ENCODE data around the gene SORT1. TPM values are rescaled to one million over a fixed set of nuclear protein-coding genes. Genes with fewer than 3 reads are reported as not detected.

SORT1 gene
- total and polyA plus RNA-seq, 2 of the 13 experiments (the other 11 are each of a cell fraction or from before 2014, with no cell fraction given): 32.4 to 93.0 TPM

DNA sequence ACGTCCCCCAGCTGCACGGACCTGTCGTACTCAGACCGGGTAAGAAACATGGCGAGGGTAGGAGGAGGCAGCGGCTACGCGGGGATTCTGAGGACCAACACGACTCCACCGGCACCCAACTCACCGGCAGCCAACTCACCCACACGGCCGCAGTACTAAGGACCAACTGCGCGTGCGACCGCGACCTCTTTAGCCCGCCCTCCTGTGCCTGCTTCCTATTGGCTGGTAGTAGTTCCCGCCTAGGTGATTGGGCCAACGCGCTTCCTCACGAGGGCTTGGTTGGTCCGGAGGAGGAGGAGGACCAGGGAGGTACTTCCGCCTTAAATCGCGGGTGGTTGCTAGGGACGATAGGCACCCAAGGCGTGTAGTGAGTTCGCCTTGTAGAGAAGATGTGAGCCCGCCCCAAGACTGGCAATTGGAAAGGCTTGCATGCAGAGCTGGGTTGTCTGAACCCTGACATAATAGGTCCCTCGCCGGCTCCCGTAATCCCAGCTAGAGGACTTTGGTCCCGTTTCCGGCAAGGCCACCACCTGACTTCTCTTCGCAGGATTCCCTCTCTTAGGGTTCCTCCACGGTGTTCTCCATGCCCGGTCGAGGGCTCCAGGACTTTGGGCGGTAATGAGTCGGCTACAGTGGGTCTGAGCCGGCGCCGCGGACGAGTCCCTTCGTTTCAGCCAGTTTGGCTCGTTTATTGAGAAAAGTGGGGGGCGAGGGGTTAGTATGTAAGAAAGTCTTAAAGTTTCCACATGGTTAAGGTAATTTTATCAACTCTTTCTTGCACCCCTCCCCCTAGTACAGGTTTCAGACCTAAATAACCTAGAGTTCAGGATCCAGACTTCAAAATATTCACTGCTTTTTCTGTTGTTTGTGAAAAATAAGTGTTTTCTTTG, 28.8 kb upstream of the SORT1 start, which contains the start of gene PSMA5 (continued):
- TF ChIP-seq, protein P1, sequence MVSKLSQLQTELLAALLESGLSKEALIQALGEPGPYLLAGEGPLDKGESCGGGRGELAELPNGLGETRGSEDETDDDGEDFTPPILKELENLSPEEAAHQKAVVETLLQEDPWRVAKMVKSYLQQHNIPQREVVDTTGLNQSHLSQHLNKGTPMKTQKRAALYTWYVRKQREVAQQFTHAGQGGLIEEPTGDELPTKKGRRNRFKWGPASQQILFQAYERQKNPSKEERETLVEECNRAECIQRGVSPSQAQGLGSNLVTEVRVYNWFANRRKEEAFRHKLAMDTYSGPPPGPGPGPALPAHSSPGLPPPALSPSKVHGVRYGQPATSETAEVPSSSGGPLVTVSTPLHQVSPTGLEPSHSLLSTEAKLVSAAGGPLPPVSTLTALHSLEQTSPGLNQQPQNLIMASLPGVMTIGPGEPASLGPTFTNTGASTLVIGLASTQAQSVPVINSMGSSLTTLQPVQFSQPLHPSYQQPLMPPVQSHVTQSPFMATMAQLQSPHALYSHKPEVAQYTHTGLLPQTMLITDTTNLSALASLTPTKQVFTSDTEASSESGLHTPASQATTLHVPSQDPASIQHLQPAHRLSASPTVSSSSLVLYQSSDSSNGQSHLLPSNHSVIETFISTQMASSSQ (IDR thresholded peaks at IDR 0.05; ENCODE audit: low read depth): peak; percentile 40; the same call in 1 of the 2 replicates
- TF ChIP-seq, protein P1 (CRISPR knock-in tag; IDR thresholded peaks at IDR 0.05; ENCODE audit: borderline replicate concordance): peak; percentile 60; the same call in 1 of the 2 replicates
- TF ChIP-seq, protein P2, sequence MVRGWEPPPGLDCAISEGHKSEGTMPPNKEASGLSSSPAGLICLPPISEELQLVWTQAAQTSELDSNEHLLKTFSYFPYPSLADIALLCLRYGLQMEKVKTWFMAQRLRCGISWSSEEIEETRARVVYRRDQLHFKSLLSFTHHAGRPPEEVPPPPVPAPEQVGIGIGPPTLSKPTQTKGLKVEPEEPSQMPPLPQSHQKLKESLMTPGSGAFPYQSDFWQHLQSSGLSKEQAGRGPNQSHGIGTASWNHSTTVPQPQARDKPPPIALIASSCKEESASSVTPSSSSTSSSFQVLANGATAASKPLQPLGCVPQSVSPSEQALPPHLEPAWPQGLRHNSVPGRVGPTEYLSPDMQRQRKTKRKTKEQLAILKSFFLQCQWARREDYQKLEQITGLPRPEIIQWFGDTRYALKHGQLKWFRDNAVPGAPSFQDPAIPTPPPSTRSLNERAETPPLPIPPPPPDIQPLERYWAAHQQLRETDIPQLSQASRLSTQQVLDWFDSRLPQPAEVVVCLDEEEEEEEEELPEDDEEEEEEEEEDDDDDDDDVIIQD (CRISPR knock-in tag; IDR thresholded peaks at IDR 0.05; ENCODE audit: low read depth): 0 out of 2 replicates have a peak, but pooled peaks have one; percentile 8
- TF ChIP-seq, protein P3, sequence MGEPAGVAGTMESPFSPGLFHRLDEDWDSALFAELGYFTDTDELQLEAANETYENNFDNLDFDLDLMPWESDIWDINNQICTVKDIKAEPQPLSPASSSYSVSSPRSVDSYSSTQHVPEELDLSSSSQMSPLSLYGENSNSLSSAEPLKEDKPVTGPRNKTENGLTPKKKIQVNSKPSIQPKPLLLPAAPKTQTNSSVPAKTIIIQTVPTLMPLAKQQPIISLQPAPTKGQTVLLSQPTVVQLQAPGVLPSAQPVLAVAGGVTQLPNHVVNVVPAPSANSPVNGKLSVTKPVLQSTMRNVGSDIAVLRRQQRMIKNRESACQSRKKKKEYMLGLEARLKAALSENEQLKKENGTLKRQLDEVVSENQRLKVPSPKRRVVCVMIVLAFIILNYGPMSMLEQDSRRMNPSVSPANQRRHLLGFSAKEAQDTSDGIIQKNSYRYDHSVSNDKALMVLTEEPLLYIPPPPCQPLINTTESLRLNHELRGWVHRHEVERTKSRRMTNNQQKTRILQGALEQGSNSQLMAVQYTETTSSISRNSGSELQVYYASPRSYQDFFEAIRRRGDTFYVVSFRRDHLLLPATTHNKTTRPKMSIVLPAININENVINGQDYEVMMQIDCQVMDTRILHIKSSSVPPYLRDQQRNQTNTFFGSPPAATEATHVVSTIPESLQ (CRISPR knock-in tag; conservative IDR thresholded peaks at IDR 0.05): no peak
- TF ChIP-seq, protein P4, sequence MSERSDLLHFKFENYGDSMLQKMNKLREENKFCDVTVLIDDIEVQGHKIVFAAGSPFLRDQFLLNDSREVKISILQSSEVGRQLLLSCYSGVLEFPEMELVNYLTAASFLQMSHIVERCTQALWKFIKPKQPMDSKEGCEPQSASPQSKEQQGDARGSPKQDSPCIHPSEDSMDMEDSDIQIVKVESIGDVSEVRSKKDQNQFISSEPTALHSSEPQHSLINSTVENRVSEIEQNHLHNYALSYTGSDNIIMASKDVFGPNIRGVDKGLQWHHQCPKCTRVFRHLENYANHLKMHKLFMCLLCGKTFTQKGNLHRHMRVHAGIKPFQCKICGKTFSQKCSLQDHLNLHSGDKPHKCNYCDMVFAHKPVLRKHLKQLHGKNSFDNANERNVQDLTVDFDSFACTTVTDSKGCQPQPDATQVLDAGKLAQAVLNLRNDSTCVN (CRISPR knock-in tag; IDR thresholded peaks at IDR 0.05; ENCODE audit: borderline replicate concordance): no peak
- TF ChIP-seq GATAD2A (CRISPR knock-in tag; IDR thresholded peaks at IDR 0.05): peak; percentile 35
- TF ChIP-seq ZNF235 (CRISPR knock-in tag; IDR thresholded peaks at IDR 0.05; ENCODE audit: borderline replicate concordance): peak; percentile 24; the same call in 1 of the 2 replicates
- TF ChIP-seq, protein P5, sequence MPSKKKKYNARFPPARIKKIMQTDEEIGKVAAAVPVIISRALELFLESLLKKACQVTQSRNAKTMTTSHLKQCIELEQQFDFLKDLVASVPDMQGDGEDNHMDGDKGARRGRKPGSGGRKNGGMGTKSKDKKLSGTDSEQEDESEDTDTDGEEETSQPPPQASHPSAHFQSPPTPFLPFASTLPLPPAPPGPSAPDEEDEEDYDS (CRISPR knock-in tag; IDR thresholded peaks at IDR 0.05): peak; percentile 84
- peak; percentile 81; the same call in 1 of the 2 replicates for TF ChIP-seq ZNF331 (CRISPR knock-in tag; IDR thresholded peaks at IDR 0.05)
- TF ChIP-seq, protein P6, sequence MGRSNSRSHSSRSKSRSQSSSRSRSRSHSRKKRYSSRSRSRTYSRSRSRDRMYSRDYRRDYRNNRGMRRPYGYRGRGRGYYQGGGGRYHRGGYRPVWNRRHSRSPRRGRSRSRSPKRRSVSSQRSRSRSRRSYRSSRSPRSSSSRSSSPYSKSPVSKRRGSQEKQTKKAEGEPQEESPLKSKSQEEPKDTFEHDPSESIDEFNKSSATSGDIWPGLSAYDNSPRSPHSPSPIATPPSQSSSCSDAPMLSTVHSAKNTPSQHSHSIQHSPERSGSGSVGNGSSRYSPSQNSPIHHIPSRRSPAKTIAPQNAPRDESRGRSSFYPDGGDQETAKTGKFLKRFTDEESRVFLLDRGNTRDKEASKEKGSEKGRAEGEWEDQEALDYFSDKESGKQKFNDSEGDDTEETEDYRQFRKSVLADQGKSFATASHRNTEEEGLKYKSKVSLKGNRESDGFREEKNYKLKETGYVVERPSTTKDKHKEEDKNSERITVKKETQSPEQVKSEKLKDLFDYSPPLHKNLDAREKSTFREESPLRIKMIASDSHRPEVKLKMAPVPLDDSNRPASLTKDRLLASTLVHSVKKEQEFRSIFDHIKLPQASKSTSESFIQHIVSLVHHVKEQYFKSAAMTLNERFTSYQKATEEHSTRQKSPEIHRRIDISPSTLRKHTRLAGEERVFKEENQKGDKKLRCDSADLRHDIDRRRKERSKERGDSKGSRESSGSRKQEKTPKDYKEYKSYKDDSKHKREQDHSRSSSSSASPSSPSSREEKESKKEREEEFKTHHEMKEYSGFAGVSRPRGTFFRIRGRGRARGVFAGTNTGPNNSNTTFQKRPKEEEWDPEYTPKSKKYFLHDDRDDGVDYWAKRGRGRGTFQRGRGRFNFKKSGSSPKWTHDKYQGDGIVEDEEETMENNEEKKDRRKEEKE (IDR thresholded peaks at IDR 0.05): no peak
- no peak for TF ChIP-seq MLLT10 (CRISPR knock-in tag; IDR thresholded peaks at IDR 0.05)
- TF ChIP-seq JUN (CRISPR knock-in tag; IDR thresholded peaks at IDR 0.05): 0 out of 2 replicates have a peak, but pooled peaks have one; percentile 44
- peak; percentile 26; the same call in 1 of the 2 replicates for TF ChIP-seq ZNF614 (CRISPR knock-in tag; IDR thresholded peaks at IDR 0.05; ENCODE audit: borderline replicate concordance)
- TF ChIP-seq RFX3 (CRISPR knock-in tag; IDR thresholded peaks at IDR 0.05): peak; percentile 67
